Fibroblast of lung (primary cell): Measurements from ENCODE around the gene SOX15.

Experiments used
- EZH2 ChIP-seq: IDR thresholded peaks from 2 replicates; pipeline ENCODE4 v1.5.1; 2012; ENCODE audit warnings: low read length, control low read depth, mild to moderate bottlenecking; ENCODE audit errors: missing control alignments
- TF ChIP-seq, protein P1 (sequence below), 2 donors: IDR thresholded peaks in 1 of 2; conservative IDR thresholded peaks in 1 of 2; 1 replicate in 1 of 2; 2 replicates in 1 of 2; pipeline ENCODE4 v1.5.1; 2011 to 2012; ENCODE audit warnings: low read length in 2 of 2, control low read depth in 1 of 2, inconsistent platforms in 1 of 2, low read depth in 1 of 2, mild to moderate bottlenecking in 1 of 2

DNA sequence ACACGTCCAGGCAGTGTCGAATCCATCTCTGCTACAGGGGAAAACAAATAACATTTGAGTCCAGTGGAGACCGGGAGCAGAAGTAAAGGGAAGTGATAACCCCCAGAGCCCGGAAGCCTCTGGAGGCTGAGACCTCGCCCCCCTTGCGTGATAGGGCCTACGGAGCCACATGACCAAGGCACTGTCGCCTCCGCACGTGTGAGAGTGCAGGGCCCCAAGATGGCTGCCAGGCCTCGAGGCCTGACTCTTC lies 17.6 kb downstream of the SOX15 start:
- TF ChIP-seq, protein P1, sequence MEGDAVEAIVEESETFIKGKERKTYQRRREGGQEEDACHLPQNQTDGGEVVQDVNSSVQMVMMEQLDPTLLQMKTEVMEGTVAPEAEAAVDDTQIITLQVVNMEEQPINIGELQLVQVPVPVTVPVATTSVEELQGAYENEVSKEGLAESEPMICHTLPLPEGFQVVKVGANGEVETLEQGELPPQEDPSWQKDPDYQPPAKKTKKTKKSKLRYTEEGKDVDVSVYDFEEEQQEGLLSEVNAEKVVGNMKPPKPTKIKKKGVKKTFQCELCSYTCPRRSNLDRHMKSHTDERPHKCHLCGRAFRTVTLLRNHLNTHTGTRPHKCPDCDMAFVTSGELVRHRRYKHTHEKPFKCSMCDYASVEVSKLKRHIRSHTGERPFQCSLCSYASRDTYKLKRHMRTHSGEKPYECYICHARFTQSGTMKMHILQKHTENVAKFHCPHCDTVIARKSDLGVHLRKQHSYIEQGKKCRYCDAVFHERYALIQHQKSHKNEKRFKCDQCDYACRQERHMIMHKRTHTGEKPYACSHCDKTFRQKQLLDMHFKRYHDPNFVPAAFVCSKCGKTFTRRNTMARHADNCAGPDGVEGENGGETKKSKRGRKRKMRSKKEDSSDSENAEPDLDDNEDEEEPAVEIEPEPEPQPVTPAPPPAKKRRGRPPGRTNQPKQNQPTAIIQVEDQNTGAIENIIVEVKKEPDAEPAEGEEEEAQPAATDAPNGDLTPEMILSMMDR (conservative IDR thresholded peaks at IDR 0.05 in 1 of 2, IDR thresholded peaks at IDR 0.05 in 1 of 2; ENCODE audit: low read depth in 1 of 2, low read length in 2 of 2): no peak
- no peak for TF ChIP-seq EZH2
